OCI-LY7 (cell line): ENCODE measurements around the gene SRSF9. TPM values are rescaled to one million over a fixed set of nuclear protein-coding genes. Genes with fewer than 3 reads are reported as not detected.

Experiments used
- BruUV-seq: library from RNA; stranded (reverse); fragments of 400-500 nt; replicated peaks from 2 replicates; lab custom pipeline; 2021; lab: Mats Ljungman, UMichigan
- CTCF ChIA-PET: fragments of 300-600 bp; sonication (Branson Sonifier 250); formaldehyde crosslinking; loops from one replicate; lab custom pipeline; 2022; ENCODE audit warnings: antibody characterized with exemption; ENCODE audit not compliant: unreplicated experiment; lab: Charles Lee
- POLR2A ChIA-PET: fragments of 300-600 bp; sonication (Branson Sonifier 250); formaldehyde crosslinking; loops from one replicate; lab custom pipeline; 2022; ENCODE audit warnings: antibody characterized with exemption; lab: Charles Lee
- DNase-seq: peaks from one replicate; pipeline ENCODE4 v3.0.0-alpha.2; 2015; ENCODE audit warnings: low spot score
- H2AFZ ChIP-seq: fragments of 200-600 bp; sonication (generic), shearing (Covaris generic); 2 replicates; pipeline ENCODE4 v1.6.1; 2014; ENCODE audit warnings: mild to moderate bottlenecking, antibody characterized with exemption, low read length, moderate library complexity
- H3K27ac ChIP-seq: fragments of 200-600 bp; sonication (generic); 2 replicates; pipeline ENCODE4 v1.5.1; 2014; ENCODE audit warnings: mixed run types, low read depth, mild to moderate bottlenecking, moderate library complexity, low read length, inconsistent platforms; ENCODE audit not compliant: poor library complexity, severe bottlenecking
- H3K36me3 ChIP-seq: fragments of 200-600 bp; sonication (generic); 2 replicates; pipeline ENCODE4 v1.6.1; 2014; ENCODE audit warnings: mild to moderate bottlenecking, antibody characterized with exemption, low read length, moderate library complexity, mixed read lengths; ENCODE audit not compliant: insufficient read depth
- H3K4me1 ChIP-seq: fragments of 200-600 bp; sonication (generic); 2 replicates; pipeline ENCODE4 v1.5.1; 2014; ENCODE audit warnings: mild to moderate bottlenecking, low read length; ENCODE audit not compliant: insufficient read depth, poor library complexity, severe bottlenecking
- H3K4me2 ChIP-seq: fragments of 200-600 bp; sonication (generic); 2 replicates; pipeline ENCODE4 v1.6.1; 2014; ENCODE audit warnings: mild to moderate bottlenecking, low read length
- H3K4me3 ChIP-seq: fragments of 200-600 bp; sonication (generic); 2 replicates; pipeline ENCODE4 v1.5.1; 2014; ENCODE audit warnings: mild to moderate bottlenecking, low read depth, low read length; ENCODE audit not compliant: poor library complexity, severe bottlenecking
- H3K79me2 ChIP-seq: fragments of 200-600 bp; sonication (generic); 2 replicates; pipeline ENCODE4 v1.6.1; 2016; ENCODE audit warnings: low read depth, mild to moderate bottlenecking, low read length, moderate library complexity, mixed read lengths; ENCODE audit not compliant: insufficient read depth
- H3K9me2 ChIP-seq: fragments of 200-600 bp; sonication (generic); 2 replicates; pipeline ENCODE4 v1.6.1; 2016; ENCODE audit warnings: mild to moderate bottlenecking, low read length, mixed read lengths; ENCODE audit not compliant: insufficient read depth
- H3K9me3 ChIP-seq: fragments of 200-600 bp; sonication (generic); 2 replicates; pipeline ENCODE4 v1.6.1; 2014; ENCODE audit warnings: mild to moderate bottlenecking, mixed run types, low read length, mixed read lengths
- H4K20me1 ChIP-seq: fragments of 200-600 bp; sonication (generic); 2 replicates; pipeline ENCODE4 v1.6.1; 2014; ENCODE audit warnings: mild to moderate bottlenecking, antibody characterized with exemption, low read length, moderate library complexity, mixed read lengths; ENCODE audit not compliant: insufficient read depth
- EZH2phosphoT487 ChIP-seq: fragments of 200-600 bp; sonication (generic); IDR thresholded peaks from 2 replicates; pipeline ENCODE4 v1.6.1; 2018; ENCODE audit warnings: low read depth, borderline replicate concordance, mild to moderate bottlenecking, mixed run types, antibody characterized with exemption, low read length, moderate library complexity, mixed read lengths
- intact Hi-C: fragments of 100-400 bp; cut with micrococcal nuclease; formaldehyde crosslinking; loops from one replicate; pipeline ENCODE4 v1.10.0; 2022; ENCODE audit not compliant: unreplicated experiment
- total RNA-seq, 2 experiments: library from RNA; depleted of rRNA in 1 of 2; stranded (reverse); fragments of >200 nt in 1 of 2; shearing (Covaris generic) in 1 of 2; gene quantifications; 2 replicates each; pipeline ENCODE4 v1.2.3, GENCODE V29; 2014 to 2022
- TF ChIP-seq, protein P1 (sequence below): fragments of 200-600 bp; sonication (generic); conservative IDR thresholded peaks from 2 replicates; pipeline ENCODE4 v1.5.1; 2014; ENCODE audit warnings: mild to moderate bottlenecking, antibody characterized with exemption, low read length, moderate library complexity, mixed read lengths

SRSF9 gene
- total RNA-seq, 2 experiments from 2014 or later: 203 to 295 TPM

DNA sequence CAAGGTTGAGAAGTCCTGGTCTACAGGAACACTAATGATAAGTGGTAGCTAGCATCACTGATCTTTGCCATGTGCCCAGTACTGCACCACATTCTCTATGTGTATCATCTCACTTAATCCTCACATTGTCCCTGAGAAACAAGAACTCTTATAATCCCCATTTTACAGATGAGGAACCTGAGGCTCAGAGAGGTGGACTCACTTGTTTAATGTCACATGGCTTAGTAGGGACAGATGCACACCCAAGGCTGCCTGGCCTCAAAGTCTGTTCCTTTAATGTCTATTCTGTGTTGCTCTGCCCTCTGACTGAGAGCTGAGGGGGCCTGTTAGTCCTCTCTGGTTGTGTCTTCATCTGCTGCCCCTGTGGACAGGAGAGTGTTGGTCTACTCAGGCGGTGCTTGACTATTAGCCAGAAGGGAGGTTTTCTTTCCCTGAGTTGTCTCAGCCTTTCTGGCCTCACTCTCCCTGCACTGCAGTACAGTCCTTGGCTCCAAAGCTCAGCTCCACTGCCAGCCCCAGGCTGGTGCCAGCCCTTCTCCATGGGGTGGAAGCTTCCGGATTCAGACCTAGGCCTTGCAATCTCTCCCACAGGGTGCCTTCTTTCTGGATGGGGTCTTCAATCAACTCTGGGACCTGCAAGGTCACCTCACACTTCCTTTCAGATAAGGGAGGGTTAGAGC is 21.4 kb upstream of the SRSF9 start:
- no peak overlapping the region for H3K27ac ChIP-seq
- no TSS peak for BruUV-seq
- H3K9me3 ChIP-seq: no peaks in the 10 kb centered on the region
- H3K36me3 ChIP-seq: no peaks in the 10 kb centered on the region
- H3K4me2 ChIP-seq: no peak overlapping the region
- ChIA-PET CTCF (interaction anchor here (0.5 kb wide), 1 partner anchor 260 kb away, joined by 4 read pairs; no protein-coding TSS in a partner anchor), POLR2A (no interaction called here)
- no peak overlapping the region for H2AFZ ChIP-seq
- no peak overlapping the region for H3K4me3 ChIP-seq
- no peaks in the 10 kb centered on the region for H4K20me1 ChIP-seq
- intact Hi-C loops: no loop called here
- H3K9me2 ChIP-seq: no peaks in the 10 kb centered on the region
- no peak for DNase-seq
- no peak for TF ChIP-seq EZH2phosphoT487
- TF ChIP-seq, protein P1, sequence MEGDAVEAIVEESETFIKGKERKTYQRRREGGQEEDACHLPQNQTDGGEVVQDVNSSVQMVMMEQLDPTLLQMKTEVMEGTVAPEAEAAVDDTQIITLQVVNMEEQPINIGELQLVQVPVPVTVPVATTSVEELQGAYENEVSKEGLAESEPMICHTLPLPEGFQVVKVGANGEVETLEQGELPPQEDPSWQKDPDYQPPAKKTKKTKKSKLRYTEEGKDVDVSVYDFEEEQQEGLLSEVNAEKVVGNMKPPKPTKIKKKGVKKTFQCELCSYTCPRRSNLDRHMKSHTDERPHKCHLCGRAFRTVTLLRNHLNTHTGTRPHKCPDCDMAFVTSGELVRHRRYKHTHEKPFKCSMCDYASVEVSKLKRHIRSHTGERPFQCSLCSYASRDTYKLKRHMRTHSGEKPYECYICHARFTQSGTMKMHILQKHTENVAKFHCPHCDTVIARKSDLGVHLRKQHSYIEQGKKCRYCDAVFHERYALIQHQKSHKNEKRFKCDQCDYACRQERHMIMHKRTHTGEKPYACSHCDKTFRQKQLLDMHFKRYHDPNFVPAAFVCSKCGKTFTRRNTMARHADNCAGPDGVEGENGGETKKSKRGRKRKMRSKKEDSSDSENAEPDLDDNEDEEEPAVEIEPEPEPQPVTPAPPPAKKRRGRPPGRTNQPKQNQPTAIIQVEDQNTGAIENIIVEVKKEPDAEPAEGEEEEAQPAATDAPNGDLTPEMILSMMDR: no peak
- H3K79me2 ChIP-seq: peaks cover 10% of the 10 kb centered on the region; the same call in 1 of the 2 replicates
- H3K4me1 ChIP-seq: peaks cover 15% of the 10 kb centered on the region

DNA sequence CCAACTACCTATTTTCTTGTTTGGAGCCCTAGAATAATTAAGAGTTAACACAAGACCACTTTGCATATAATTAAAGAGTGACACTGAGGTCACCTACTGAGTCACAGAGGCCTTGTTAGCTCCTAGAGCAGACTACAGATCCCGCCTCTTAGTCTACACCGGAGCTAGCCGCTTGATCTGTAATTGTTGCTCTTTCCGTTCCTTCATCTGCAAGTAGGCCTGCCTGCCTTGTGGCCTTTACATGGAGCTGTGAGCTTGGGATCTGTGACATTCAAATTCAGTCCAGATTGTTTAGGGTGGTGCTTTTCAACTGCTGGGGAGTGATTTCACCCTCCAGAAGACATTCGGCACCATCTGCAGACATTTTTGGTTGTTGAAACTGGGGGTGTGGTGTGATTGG is 20.8 kb upstream of the SRSF9 start:
- no peak for DNase-seq
- no peak overlapping the region for H3K27ac ChIP-seq
- H3K9me2 ChIP-seq: no peaks in the 10 kb centered on the region
- peaks cover 16% of the 10 kb centered on the region for H3K4me1 ChIP-seq
- TF ChIP-seq EZH2phosphoT487: no peak
- TF ChIP-seq, protein P1: no peak
- peaks cover 9% of the 10 kb centered on the region; the same call in 1 of the 2 replicates for H3K79me2 ChIP-seq
- intact Hi-C loops: no loop called here
- H3K4me3 ChIP-seq: no peak overlapping the region
- no TSS peak for BruUV-seq
- ChIA-PET CTCF (no interaction called here), POLR2A (no interaction called here)
- H3K9me3 ChIP-seq: no peaks in the 10 kb centered on the region
- no peak overlapping the region for H2AFZ ChIP-seq
- H4K20me1 ChIP-seq: no peaks in the 10 kb centered on the region
- no peak overlapping the region for H3K4me2 ChIP-seq
- no peaks in the 10 kb centered on the region for H3K36me3 ChIP-seq

GRCh38 chr12:120489018-120489417 is 19.5 kb upstream of the SRSF9 start:
- peaks cover 8% of the 10 kb centered on the region for H3K4me1 ChIP-seq
- ChIA-PET POLR2A (no interaction called here), CTCF (no interaction called here)

More at GRCh38 chr12:120489018-120489417, 19.5 kb upstream of the SRSF9 start:
- Histone ChIP-seq H3K4me3 (no peak overlapping the region), H3K36me3 (no peaks in the 10 kb centered on the region), H3K27ac (no peak overlapping the region), H3K4me2 (no peak overlapping the region), H4K20me1 (no peaks in the 10 kb centered on the region), H3K9me2 (no peaks in the 10 kb centered on the region), H2AFZ (no peak overlapping the region), H3K9me3 (no peaks in the 10 kb centered on the region), H3K79me2 (no peaks in the 10 kb centered on the region)
- no TSS peak for BruUV-seq
- intact Hi-C loops: no loop called here
- TF ChIP-seq, protein P1: no peak
- TF ChIP-seq EZH2phosphoT487: no peak
- no peak for DNase-seq
